Muscle of arm (tissue), 12 donors: ENCODE data around the gene DYTN. TPM values are rescaled to one million over a fixed set of nuclear protein-coding genes. Genes with fewer than 3 reads are reported as not detected.

Source experiments
- DNase-seq: peaks from one replicate; pipeline ENCODE4 v3.0.0-alpha.2; 2013
- polyA plus RNA-seq, 12 donors: library from polyadenylated mRNA; unstranded; fragments of 120-200 nt; gene quantifications; one replicate each; pipeline ENCODE4 v1.2.1, GENCODE V29; 2013; ENCODE audit not compliant: insufficient read length in 12 of 12

The DYTN gene
- polyA plus RNA-seq, 12 donors: not detected

GRCh38 chr2:206615417-206616089 lies 102.6 kb downstream of the DYTN start:
- no peak for DNase-seq

GRCh38 chr2:206614811-206615210 lies 103.4 kb downstream of the DYTN start:
- DNase-seq: no peak

DNA sequence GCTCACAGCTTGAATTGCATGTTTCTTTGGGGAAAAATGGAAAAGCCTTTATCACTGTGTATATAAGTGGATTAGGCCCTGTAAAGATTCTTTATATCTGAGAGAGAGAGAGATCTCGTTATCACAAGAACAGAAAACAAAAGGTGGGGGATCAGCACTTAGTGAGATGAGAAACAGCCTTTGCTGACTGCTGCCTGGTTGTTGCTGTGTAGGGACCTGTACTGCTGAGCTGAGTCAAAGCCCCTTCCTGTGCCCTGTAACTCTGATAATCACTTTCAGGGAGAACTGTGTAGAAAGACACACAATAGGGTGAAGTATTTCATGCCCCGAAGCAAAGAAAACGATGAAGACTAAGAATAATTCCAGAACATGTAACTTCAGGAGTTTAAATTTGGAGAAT lies 106.5 kb downstream of the DYTN start:
- no peak for DNase-seq

GRCh38 chr2:206611191-206611590 lies 107.0 kb downstream of the DYTN start:
- DNase-seq: no peak

- no peak for DNase-seq
Observed at GRCh38 chr2:206610451-206610850, 107.7 kb downstream of the DYTN start.

GRCh38 chr2:206603243-206603642 lies 115.0 kb downstream of the DYTN start:
- DNase-seq: no peak

Other genes with a start within 250 kb of the DYTN start
- gene FAM237A, start 75.9 kb downstream of the DYTN start, polyA plus RNA-seq: not detected
- under 1 TPM in 10 of 12 donors, not detected in 2; 0.21 to 0.97 (median 0.41) TPM for gene MDH1B, start 46.9 kb upstream of the DYTN start, polyA plus RNA-seq
- 10 to 100 TPM in 11 of 12 donors, not detected in 1; 21.0 to 30.4 (median 26.0) TPM for gene FASTKD2, start 47.2 kb upstream of the DYTN start, polyA plus RNA-seq
- under 1 TPM in 8 of 12 donors, not detected in 4; 0.18 to 0.67 (median 0.33) TPM for gene CPO, start 221.1 kb upstream of the DYTN start, polyA plus RNA-seq